ENCODE results near the gene PSTPIP2.

GRCh38 chr18:46080156-46080555, 8.1 kb upstream of the PSTPIP2 start:
- no peak for TF ChIP-seq CTCF (IDR thresholded peaks at IDR 0.05)
- TF ChIP-seq POLR2AphosphoS5 (IDR thresholded peaks at IDR 0.05) = no peak
- no peak for TF ChIP-seq POLR2A (IDR thresholded peaks at IDR 0.05)

Measured in prostate gland (tissue), 2 donors.